Stimulated activated naive B cell treated with anti-CD40 and anti-IgM and Interleukin-4, amounts not matched to agents 10 μg/mL and 1 μg/mL and 100 μg/mL, for 72 hours (primary cell): Measurements from ENCODE around the gene PADI4.

Source experiments
- ATAC-seq, 2 donors: fragments of 150-1000 bp; cut with Tn5 transposase; replicated peaks; 2 replicates each; pipeline ENCODE4 v1.10.0; 2021; ENCODE audit warnings: moderate library complexity in 1 of 2
- DNase-seq: peaks from one replicate; pipeline ENCODE4 v3.0.0; 2021
- H3K27ac Mint-ChIP-seq: one replicate; pipeline ENCODE4 v1.8.0; 2022; ENCODE audit warnings: mild to moderate bottlenecking, mixed read lengths
- H3K27me3 Mint-ChIP-seq, 2 donors: one replicate each; pipeline ENCODE4 v1.8.0; 2022; ENCODE audit warnings: mixed read lengths in 2 of 2
- H3K36me3 Mint-ChIP-seq, 2 donors: one replicate each; pipeline ENCODE4 v1.8.0; 2022; ENCODE audit warnings: mixed read lengths in 2 of 2, mild to moderate bottlenecking in 1 of 2
- H3K4me1 Mint-ChIP-seq, 2 donors: one replicate each; pipeline ENCODE4 v1.8.0; 2022; ENCODE audit warnings: mixed read lengths in 2 of 2, mild to moderate bottlenecking in 1 of 2
- H3K4me3 Mint-ChIP-seq, 2 donors: one replicate each; pipeline ENCODE4 v1.8.0; 2022; ENCODE audit warnings: mild to moderate bottlenecking in 2 of 2, mixed read lengths in 2 of 2, moderate library complexity in 1 of 2
- H3K9me3 Mint-ChIP-seq, 2 donors: one replicate each; pipeline ENCODE4 v1.8.0; 2022; ENCODE audit warnings: mixed read lengths in 2 of 2, mild to moderate bottlenecking in 1 of 2

PADI4 gene

GRCh38 chr1:17307946-17308345, at the start of gene PADI4:
PADI4 (plus strand) TSS chr1:17308197; CDS start chr1:17308223, 26 bp downstream.
- DNase-seq (no peak), ATAC-seq (no peak)
- Mint-ChIP-seq H3K9me3 (peaks cover under 1% of the 10 kb centered on the region in 2 donors), H3K36me3 (no peaks in the 10 kb centered on the region), H3K27ac (no peak within 1 kb of the TSS), H3K27me3 (peaks cover 29 to 60% of the 10 kb centered on the region in 2 donors), H3K4me1 (no peaks in the 10 kb centered on the region), H3K4me3 (no peak within 1 kb of the TSS)

- DNase-seq = no peak
- H3K4me3 Mint-ChIP-seq = no peak overlapping the region
- peaks cover 0 to 4% of the 10 kb centered on the region in 2 donors for H3K9me3 Mint-ChIP-seq
- no peaks in the 10 kb centered on the region for H3K4me1 Mint-ChIP-seq
- no peaks in the 10 kb centered on the region for H3K36me3 Mint-ChIP-seq
- H3K27ac Mint-ChIP-seq = no peak overlapping the region
- H3K27me3 Mint-ChIP-seq = peaks cover 15 to 26% of the 10 kb centered on the region in 2 donors
- ATAC-seq = no peak
These were observed 49.3 kb upstream of the PADI4 start for GRCh38 chr1:17258758-17259130.

- H3K27me3 Mint-ChIP-seq = peaks cover 15 to 26% of the 10 kb centered on the region in 2 donors
- no peaks in the 10 kb centered on the region for H3K36me3 Mint-ChIP-seq
- no peaks in the 10 kb centered on the region for H3K4me1 Mint-ChIP-seq
- H3K9me3 Mint-ChIP-seq = peaks cover 0 to 4% of the 10 kb centered on the region in 2 donors
- no peak for ATAC-seq
- H3K4me3 Mint-ChIP-seq = no peak overlapping the region
- no peak overlapping the region for H3K27ac Mint-ChIP-seq
- DNase-seq = no peak
These were observed 48.6 kb upstream of the PADI4 start for GRCh38 chr1:17259233-17259873.

GRCh38 chr1:17260264-17260663, 47.7 kb upstream of the PADI4 start:
- no peaks in the 10 kb centered on the region for H3K4me1 Mint-ChIP-seq
- H3K36me3 Mint-ChIP-seq = no peaks in the 10 kb centered on the region
- peaks cover 0 to 4% of the 10 kb centered on the region in 2 donors for H3K9me3 Mint-ChIP-seq
- DNase-seq (no peak), ATAC-seq (no peak)
- no peak overlapping the region for H3K27ac Mint-ChIP-seq
- peaks cover 15 to 26% of the 10 kb centered on the region in 2 donors for H3K27me3 Mint-ChIP-seq
- H3K4me3 Mint-ChIP-seq = no peak overlapping the region

- Mint-ChIP-seq H3K27ac (no peak overlapping the region), H3K4me3 (no peak overlapping the region), H3K36me3 (no peaks in the 10 kb centered on the region), H3K4me1 (no peaks in the 10 kb centered on the region), H3K27me3 (peaks cover 12 to 22% of the 10 kb centered on the region in 2 donors), H3K9me3 (peaks cover 0 to 4% of the 10 kb centered on the region in 2 donors)
- DNase-seq = no peak
- ATAC-seq = no peak
These were observed 47.3 kb upstream of the PADI4 start for GRCh38 chr1:17260738-17261137.

- no peak overlapping the region for H3K4me3 Mint-ChIP-seq
- no peaks in the 10 kb centered on the region for H3K36me3 Mint-ChIP-seq
- H3K27ac Mint-ChIP-seq = no peak overlapping the region
- no peak for DNase-seq
- ATAC-seq = no peak
- H3K27me3 Mint-ChIP-seq = peaks cover 7 to 12% of the 10 kb centered on the region in 2 donors
- H3K9me3 Mint-ChIP-seq = peaks cover 0 to 4% of the 10 kb centered on the region in 2 donors
- H3K4me1 Mint-ChIP-seq = no peaks in the 10 kb centered on the region
These were observed 44.1 kb upstream of the PADI4 start for GRCh38 chr1:17263936-17264335.

GRCh38 chr1:17264470-17264869, 43.5 kb upstream of the PADI4 start:
- no peak overlapping the region for H3K4me3 Mint-ChIP-seq
- peaks cover 0 to 4% of the 10 kb centered on the region in 2 donors for H3K9me3 Mint-ChIP-seq
- H3K36me3 Mint-ChIP-seq = no peaks in the 10 kb centered on the region
- H3K27ac Mint-ChIP-seq = no peak overlapping the region
- ATAC-seq (no peak), DNase-seq (no peak)
- H3K4me1 Mint-ChIP-seq = no peaks in the 10 kb centered on the region
- peaks cover 5 to 8% of the 10 kb centered on the region in 2 donors for H3K27me3 Mint-ChIP-seq

- Mint-ChIP-seq H3K9me3 (peaks cover 0 to 4% of the 10 kb centered on the region in 2 donors), H3K27me3 (peaks cover 3 to 6% of the 10 kb centered on the region in 2 donors), H3K27ac (no peak overlapping the region), H3K4me3 (no peak overlapping the region), H3K36me3 (no peaks in the 10 kb centered on the region), H3K4me1 (no peaks in the 10 kb centered on the region)
- DNase-seq (no peak), ATAC-seq (no peak)
These were observed 42.8 kb upstream of the PADI4 start for GRCh38 chr1:17265162-17265561.

GRCh38 chr1:17265950-17266349, 42.0 kb upstream of the PADI4 start:
- no peak for DNase-seq
- Mint-ChIP-seq H3K9me3 (peaks cover 0 to 4% of the 10 kb centered on the region in 2 donors), H3K27ac (no peak overlapping the region), H3K4me3 (no peak overlapping the region), H3K4me1 (no peaks in the 10 kb centered on the region), H3K27me3 (peaks cover 0 to 6% of the 10 kb centered on the region in 2 donors), H3K36me3 (no peaks in the 10 kb centered on the region)
- no peak for ATAC-seq

- ATAC-seq (no peak), DNase-seq (no peak)
- H3K4me3 Mint-ChIP-seq = no peak overlapping the region
- H3K27ac Mint-ChIP-seq = no peak overlapping the region
- no peaks in the 10 kb centered on the region for H3K9me3 Mint-ChIP-seq
- peaks cover 5 to 14% of the 10 kb centered on the region in 2 donors for H3K27me3 Mint-ChIP-seq
- H3K4me1 Mint-ChIP-seq = no peaks in the 10 kb centered on the region
- no peaks in the 10 kb centered on the region for H3K36me3 Mint-ChIP-seq
These were observed 36.9 kb upstream of the PADI4 start for GRCh38 chr1:17270891-17271765.

GRCh38 chr1:17272066-17272465, 35.9 kb upstream of the PADI4 start:
- Mint-ChIP-seq H3K4me1 (no peaks in the 10 kb centered on the region), H3K36me3 (no peaks in the 10 kb centered on the region), H3K27ac (no peak overlapping the region), H3K27me3 (peaks cover 5 to 14% of the 10 kb centered on the region in 2 donors), H3K4me3 (no peak overlapping the region), H3K9me3 (no peaks in the 10 kb centered on the region)
- ATAC-seq = no peak
- DNase-seq = no peak

GRCh38 chr1:17272646-17273045, 35.4 kb upstream of the PADI4 start:
- ATAC-seq = no peak
- peaks cover 8 to 14% of the 10 kb centered on the region in 2 donors for H3K27me3 Mint-ChIP-seq
- no peaks in the 10 kb centered on the region for H3K4me1 Mint-ChIP-seq
- DNase-seq = no peak
- H3K9me3 Mint-ChIP-seq = no peaks in the 10 kb centered on the region
- no peaks in the 10 kb centered on the region for H3K36me3 Mint-ChIP-seq
- no peak overlapping the region for H3K4me3 Mint-ChIP-seq
- H3K27ac Mint-ChIP-seq = no peak overlapping the region

- H3K4me1 Mint-ChIP-seq = no peaks in the 10 kb centered on the region
- no peaks in the 10 kb centered on the region for H3K36me3 Mint-ChIP-seq
- H3K4me3 Mint-ChIP-seq = no peak overlapping the region
- ATAC-seq (no peak), DNase-seq (no peak)
- no peak overlapping the region for H3K27ac Mint-ChIP-seq
- H3K27me3 Mint-ChIP-seq = peaks cover 10 to 14% of the 10 kb centered on the region in 2 donors
- H3K9me3 Mint-ChIP-seq = no peaks in the 10 kb centered on the region
These were observed 34.9 kb upstream of the PADI4 start for GRCh38 chr1:17273096-17273495.

- H3K27me3 Mint-ChIP-seq = peaks cover 10 to 18% of the 10 kb centered on the region in 2 donors
- H3K27ac Mint-ChIP-seq = no peak overlapping the region
- ATAC-seq (peak in 1 of 2 donors; percentile 69), DNase-seq (peak; percentile 20)
- H3K4me1 Mint-ChIP-seq = no peaks in the 10 kb centered on the region
- no peaks in the 10 kb centered on the region for H3K36me3 Mint-ChIP-seq
- H3K9me3 Mint-ChIP-seq = no peaks in the 10 kb centered on the region
- no peak overlapping the region for H3K4me3 Mint-ChIP-seq
These were observed 33.5 kb upstream of the PADI4 start for GRCh38 chr1:17274186-17275170.
